Lower lobe of right lung (tissue), 2 donors: ENCODE results near the gene MED28. TPM values are rescaled to one million over a fixed set of nuclear protein-coding genes. Genes with fewer than 3 reads are reported as not detected.

Source experiments
- ATAC-seq, 2 donors: fragments of 200-7000 bp; cut with Tn5 transposase; one replicate each; pipeline ENCODE4 v1.9.1; 2020 to 2022; ENCODE audit warnings: mild to moderate bottlenecking in 2 of 2, moderate library complexity in 2 of 2
- DNase-seq: peaks from one replicate; pipeline ENCODE4 v3.0.0-alpha.2; 2020
- H3K27ac ChIP-seq: fragments of 200-600 bp; one replicate; pipeline ENCODE4 v1.8.0; 2022
- H3K27me3 ChIP-seq: fragments of 200-600 bp; one replicate; pipeline ENCODE4 v1.8.0; 2022; ENCODE audit warnings: low read depth
- H3K36me3 ChIP-seq: fragments of 200-600 bp; one replicate; pipeline ENCODE4 v1.8.0; 2022; ENCODE audit warnings: mild to moderate bottlenecking
- H3K4me1 ChIP-seq: fragments of 200-600 bp; one replicate; pipeline ENCODE4 v1.8.0; 2022
- H3K4me3 ChIP-seq: fragments of 200-600 bp; one replicate; pipeline ENCODE4 v1.8.0; 2022; ENCODE audit warnings: mild to moderate bottlenecking
- H3K9me3 ChIP-seq: fragments of 200-600 bp; one replicate; pipeline ENCODE4 v1.8.0; 2022
- CTCF ChIP-seq: fragments of 200-600 bp; IDR thresholded peaks from one replicate; pipeline ENCODE4 v1.8.0; 2022; ENCODE audit warnings: antibody characterized with exemption, mild to moderate bottlenecking
- intact Hi-C: fragments of 100-400 bp; cut with DNase I; formaldehyde crosslinking; loops from one replicate; pipeline ENCODE4 v1.11.0; 2022
- total RNA-seq: library from RNA; stranded (reverse); fragmentation: NEBNext Ultra II Directional; extraction: Animal tissue kit (Norgen Biotek cat#: 25700); gene quantifications from one replicate; pipeline ENCODE4 v1.2.1, GENCODE V29; 2021
- donor health status: DM: no; HTN: yes; CAD: no; lungs with severe emphysema.

MED28 gene
- total RNA-seq, 1 donor from 2014 or later, result 46.2 TPM

GRCh38 chr4:17618926-17619325 is 4.5 kb downstream of the MED28 start:
- no peaks in the 10 kb centered on the region for H3K9me3 ChIP-seq
- intact Hi-C loops, result no loop called here
- H3K27ac ChIP-seq, result no peak overlapping the region
- TF ChIP-seq CTCF, result no peak
- H3K36me3 ChIP-seq, result peaks cover 68% of the 10 kb centered on the region
- no peak overlapping the region for H3K4me3 ChIP-seq
- H3K4me1 ChIP-seq, result peaks cover 37% of the 10 kb centered on the region
- no peak for ATAC-seq
- no peak for DNase-seq
- H3K27me3 ChIP-seq, result no peaks in the 10 kb centered on the region

GRCh38 chr4:17619416-17620105 is 5.1 kb downstream of the MED28 start:
- H3K4me3 ChIP-seq, result no peak overlapping the region
- no peaks in the 10 kb centered on the region for H3K27me3 ChIP-seq
- ATAC-seq (no peak), DNase-seq (no peak)
- no peak overlapping the region for H3K27ac ChIP-seq
- no peaks in the 10 kb centered on the region for H3K9me3 ChIP-seq
- intact Hi-C loops, result no loop called here
- H3K36me3 ChIP-seq, result peaks cover 74% of the 10 kb centered on the region
- TF ChIP-seq CTCF, result no peak
- H3K4me1 ChIP-seq, result peaks cover 37% of the 10 kb centered on the region

GRCh38 chr4:17623451-17624001 is 9.1 kb downstream of the MED28 start:
- Histone ChIP-seq H3K36me3 (peaks cover 99% of the 10 kb centered on the region), H3K27ac (no peak overlapping the region), H3K9me3 (no peaks in the 10 kb centered on the region), H3K27me3 (no peaks in the 10 kb centered on the region), H3K4me3 (no peak overlapping the region), H3K4me1 (peaks cover 10% of the 10 kb centered on the region)
- no peak for TF ChIP-seq CTCF
- no peak for ATAC-seq
- intact Hi-C loops, result no loop called here
- no peak for DNase-seq

GRCh38 chr4:17624821-17625220 is 10.4 kb downstream of the MED28 start:
- intact Hi-C loops, result no loop called here
- no peaks in the 10 kb centered on the region for H3K27me3 ChIP-seq
- peaks cover 99% of the 10 kb centered on the region for H3K36me3 ChIP-seq
- DNase-seq (no peak), ATAC-seq (no peak)
- no peaks in the 10 kb centered on the region for H3K4me1 ChIP-seq
- H3K9me3 ChIP-seq, result no peaks in the 10 kb centered on the region
- H3K4me3 ChIP-seq, result no peak overlapping the region
- H3K27ac ChIP-seq, result no peak overlapping the region
- TF ChIP-seq CTCF, result no peak

DNA sequence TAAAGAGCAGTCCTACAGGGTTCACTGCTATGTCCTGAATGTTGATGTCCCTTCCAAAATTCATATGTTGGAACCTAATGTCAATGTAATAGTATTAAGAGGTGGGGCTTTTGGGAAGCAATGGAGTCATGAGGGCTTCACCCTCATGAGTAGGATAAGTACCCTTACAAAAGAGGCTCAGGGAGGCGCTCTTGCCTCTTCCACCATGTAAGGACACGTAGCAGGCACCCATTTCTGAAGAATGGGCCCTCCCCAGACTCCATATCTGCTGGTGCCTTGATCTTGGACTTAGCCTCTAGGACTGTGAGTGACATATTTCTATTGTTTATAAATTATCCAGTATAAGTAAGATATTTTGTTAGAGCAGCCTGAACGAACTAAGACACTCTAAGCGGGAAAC is 15.8 kb downstream of the MED28 start:
- intact Hi-C loops, result no loop called here
- H3K27me3 ChIP-seq, result no peaks in the 10 kb centered on the region
- H3K27ac ChIP-seq, result no peak overlapping the region
- H3K36me3 ChIP-seq, result peaks cover 98% of the 10 kb centered on the region
- no peak for TF ChIP-seq CTCF
- DNase-seq (no peak), ATAC-seq (no peak)
- no peaks in the 10 kb centered on the region for H3K4me1 ChIP-seq
- H3K4me3 ChIP-seq, result no peak overlapping the region
- no peaks in the 10 kb centered on the region for H3K9me3 ChIP-seq
